K562 (cell line): Measurements from ENCODE around the gene MAB21L2. TPM values are rescaled to one million over a fixed set of nuclear protein-coding genes. Genes with fewer than 3 reads are reported as not detected.

ENCODE experiments used
- ATAC-seq: fragments of 200-7000 bp; cut with Tn5 transposase; 3 replicates; pipeline ENCODE4 v1.9.1; 2020; ENCODE audit warnings: moderate library complexity
- BruUV-seq: library from RNA; stranded (reverse); fragments of 400-500 nt; replicated peaks from 2 replicates; lab custom pipeline; 2021; lab: Mats Ljungman, UMichigan
- CTCF ChIA-PET: fragments of 300-600 bp; formaldehyde crosslinking; extraction: SDS; loops from one replicate; lab custom pipeline; 2021; ENCODE audit warnings: low intra/inter-chr PET ratio; lab: Yijun Ruan, JAX
- POLR2A ChIA-PET: fragments of 300-600, 350-650 bp; sonication (Branson Sonifier 250); formaldehyde crosslinking; extraction: SDS; loops from one replicate; lab custom pipeline; 2021; ENCODE audit warnings: antibody characterized with exemption, inconsistent platforms; lab: Yijun Ruan, JAX
- DNase-seq, 4 experiments: peaks; one replicate each; pipeline versions ENCODE4 v3.0.0 to v3.0.0-alpha.2; 2011 to 2018; ENCODE audit warnings: low spot score in 3 of 4, mixed read lengths in 3 of 4; ENCODE audit errors: extremely low read depth in 1 of 4
- FAIRE-seq: peaks from 2 replicates; lab custom pipeline; 2011; peaks lifted over from hg19 to GRCh38; lab: Jason Lieb, UNC
- H2AFZ ChIP-seq: 2 replicates; pipeline ENCODE4 v1.6.0; 2011; ENCODE audit warnings: low read depth, low read length, control low read depth, inconsistent platforms
- H3K27ac ChIP-seq: fragments of 200-600 bp; 3 replicates; pipeline ENCODE4 v1.8.0; 2011; ENCODE audit warnings: low read depth, mild to moderate bottlenecking, control low read depth, inconsistent platforms, low read length, moderate library complexity, mixed read lengths; ENCODE audit errors: extremely low read depth
- H3K27me3 ChIP-seq, 2 experiments: fragments of 300-600 bp in 1 of 2; 2 replicates in 1 of 2; 3 replicates in 1 of 2; pipeline versions ENCODE4 v1.6.0 to v1.8.0; 2011; ENCODE audit warnings: inconsistent platforms in 2 of 2, low read length in 2 of 2, mild to moderate bottlenecking in 1 of 2, mixed read lengths in 1 of 2, moderate library complexity in 1 of 2; ENCODE audit not compliant: control insufficient read depth in 2 of 2, insufficient read depth in 2 of 2
- H3K36me3 ChIP-seq: fragments of 300-600 bp; 3 replicates; pipeline ENCODE4 v1.8.0; 2011; ENCODE audit warnings: mild to moderate bottlenecking, low read length, inconsistent platforms; ENCODE audit not compliant: control insufficient read depth, insufficient read depth
- H3K4me1 ChIP-seq, 2 experiments: fragments of 200-600 bp in 1 of 2; replicated peaks in 1 of 2; 2 replicates in 1 of 2; 3 replicates in 1 of 2; pipeline versions ENCODE4 v1.5.1 to v1.8.0; 2011; ENCODE audit warnings: inconsistent platforms in 2 of 2, low read length in 2 of 2, mild to moderate bottlenecking in 1 of 2, mixed read lengths in 1 of 2, moderate library complexity in 1 of 2; ENCODE audit not compliant: control insufficient read depth in 2 of 2, insufficient read depth in 2 of 2
- H3K4me2 ChIP-seq: 2 replicates; pipeline ENCODE4 v1.6.1; 2011; ENCODE audit warnings: low read length, control low read depth, inconsistent platforms, mixed read lengths; ENCODE audit not compliant: insufficient read depth
- H3K4me3 ChIP-seq: fragments of 200-600 bp; sonication (generic), shearing (Covaris generic); 2 replicates; pipeline ENCODE4 v1.5.1; 2016; ENCODE audit warnings: control low read depth, inconsistent platforms
- H3K79me2 ChIP-seq: fragments of 200-600 bp; 3 replicates; pipeline ENCODE4 v1.8.0; 2011; ENCODE audit warnings: low read length, inconsistent platforms; ENCODE audit not compliant: control insufficient read depth, insufficient read depth
- H3K9ac ChIP-seq, 2 experiments: 2 replicates each; pipeline versions ENCODE4 v1.6.0 to v1.6.1; 2011; ENCODE audit warnings: low read depth in 2 of 2, low read length in 2 of 2, control low read depth in 1 of 2, inconsistent platforms in 1 of 2, mild to moderate bottlenecking in 1 of 2, mixed read lengths in 1 of 2; ENCODE audit not compliant: insufficient read depth in 1 of 2
- H3K9me1 ChIP-seq: one replicate; pipeline ENCODE4 v1.6.0; 2011; ENCODE audit warnings: inconsistent platforms, mild to moderate bottlenecking, low read length, moderate library complexity; ENCODE audit not compliant: control insufficient read depth, insufficient read depth
- H3K9me3 ChIP-seq: replicated peaks from 2 replicates; pipeline ENCODE4 v1.5.1; 2011; ENCODE audit warnings: low read depth, low read length, inconsistent platforms; ENCODE audit not compliant: control insufficient read depth, insufficient read depth
- H4K20me1 ChIP-seq: replicated peaks from 2 replicates; pipeline ENCODE4 v1.6.1; 2011; ENCODE audit warnings: low read length, inconsistent platforms, mixed read lengths; ENCODE audit not compliant: control insufficient read depth, insufficient read depth
- CCNT2 ChIP-seq: IDR thresholded peaks from 2 replicates; pipeline ENCODE4 v1.6.1; 2011; ENCODE audit warnings: borderline replicate concordance, low read depth, mild to moderate bottlenecking, moderate library complexity, mixed read lengths, low read length; ENCODE audit not compliant: insufficient read length; ENCODE audit errors: extremely low read depth
- DDX20 ChIP-seq: fragments of 450-650 bp; IDR thresholded peaks from 2 replicates; pipeline ENCODE4 v1.6.1; 2016; ENCODE audit warnings: missing genetic modification characterization, low read depth, mild to moderate bottlenecking, missing compliant biosample characterization, moderate library complexity
- FIP1L1 ChIP-seq: fragments of 200-400 bp; formaldehyde crosslinking; IDR thresholded peaks from 2 replicates; pipeline ENCODE4 v1.6.1; 2018; ENCODE audit warnings: mild to moderate bottlenecking, low read depth, low read length; ENCODE audit not compliant: poor library complexity, severe bottlenecking
- HEY1 ChIP-seq: fragments of 250-450 bp; sonication (Bioruptor Pico); IDR thresholded peaks from 2 replicates; pipeline ENCODE4 v1.5.0; 2020; ENCODE audit warnings: mild to moderate bottlenecking, moderate library complexity, borderline replicate concordance
- HMBOX1 ChIP-seq: sonication (generic); IDR thresholded peaks from 2 replicates; pipeline ENCODE4 v1.6.1; 2016
- HNRNPUL1 ChIP-seq: fragments of 200-400 bp; formaldehyde crosslinking; IDR thresholded peaks from 2 replicates; pipeline ENCODE4 v1.6.1; 2017; ENCODE audit warnings: low read length
- KDM2B ChIP-seq: fragments of 250-450 bp; sonication (Bioruptor Pico); IDR thresholded peaks from 2 replicates; pipeline ENCODE4 v1.8.0; 2021; ENCODE audit warnings: mild to moderate bottlenecking, moderate library complexity
- KDM4B ChIP-seq, 2 experiments: fragments of 450-650 bp in 1 of 2; sonication (generic) in 1 of 2; IDR thresholded peaks; 2 replicates each; pipeline ENCODE4 v1.6.1; 2016 to 2017; ENCODE audit warnings: borderline replicate concordance in 2 of 2, antibody characterized with exemption in 1 of 2, low read depth in 1 of 2, mild to moderate bottlenecking in 1 of 2
- POLR3G ChIP-seq: IDR thresholded peaks from 2 replicates; pipeline ENCODE4 v1.6.1; 2011; ENCODE audit not compliant: insufficient read length, insufficient replicate concordance; ENCODE audit errors: extremely low read depth
- PRPF4 ChIP-seq: fragments of 200-400 bp; formaldehyde crosslinking; IDR thresholded peaks from one replicate; pipeline ENCODE4 v1.6.1; 2017; ENCODE audit warnings: low read length, low read depth, mild to moderate bottlenecking; ENCODE audit not compliant: insufficient read depth, poor library complexity, severe bottlenecking
- SMARCC2 ChIP-seq: fragments of 450-650 bp; IDR thresholded peaks from 2 replicates; pipeline ENCODE4 v1.6.1; 2017; ENCODE audit warnings: antibody characterized with exemption, moderate library complexity, mild to moderate bottlenecking, low read depth
- SMC3 ChIP-seq: conservative IDR thresholded peaks from 2 replicates; pipeline ENCODE4 v1.6.1; 2011; ENCODE audit warnings: low read depth, low read length, improper control_type of control experiment; ENCODE audit not compliant: insufficient read depth
- TARDBP ChIP-seq: fragments of 450-650 bp; IDR thresholded peaks from 2 replicates; pipeline ENCODE4 v1.6.1; 2016
- THRA ChIP-seq: fragments of 450-650 bp; IDR thresholded peaks from 2 replicates; pipeline ENCODE4 v1.6.1; 2017; ENCODE audit warnings: mild to moderate bottlenecking, moderate library complexity
- USF2 ChIP-seq: sonication (generic); formaldehyde crosslinking; IDR thresholded peaks from 2 replicates; pipeline ENCODE4 v1.5.0; 2020; ENCODE audit warnings: missing genetic modification reagents
- ZFP30 ChIP-seq: fragments of 250-450 bp; sonication (Bioruptor Pico); IDR thresholded peaks from 2 replicates; pipeline ENCODE4 v1.8.0; 2022; ENCODE audit warnings: moderate library complexity, mild to moderate bottlenecking, inconsistent platforms, borderline replicate concordance
- ZNF23 ChIP-seq: fragments of 250-450 bp; sonication (Bioruptor Pico); IDR thresholded peaks from 2 replicates; pipeline ENCODE4 v1.4.0; 2020; ENCODE audit warnings: mild to moderate bottlenecking
- WGBS: fragments of 100-300 bp; shearing (Covaris generic); methylation state at CpG from one replicate; pipeline ENCODE4 v1.1.6; 2016; ENCODE audit warnings: low coverage, mixed read lengths; ENCODE audit not compliant: insufficient coverage; ENCODE audit errors: missing lambda C conversion rate; 5-methylcytosine and 5-hydroxymethylcytosine counted together
- in situ Hi-C: fragments of 300-500 bp; cut with MboI; formaldehyde crosslinking; loops from 4 replicates; pipeline ENCODE4 v1.15.0; 2018; ENCODE audit warnings: inconsistent platforms, mixed read lengths
- intact Hi-C: fragments of 100-400 bp; cut with micrococcal nuclease; formaldehyde crosslinking; loops from 2 replicates; pipeline ENCODE4 v1.14.2; 2022
- polyA plus RNA-seq, 8 experiments: library from polyadenylated mRNA; depleted of rRNA in 4 of 8; stranded (reverse) in 5 of 8; unstranded in 3 of 8; fragments of >200 nt; fragmentation: Nextera tagmentation in 2 of 8; fragmentation: Illumina TruSeq in 1 of 8; extraction: Ambion mirVana in 2 of 8; extraction: Trizol in 1 of 8; gene quantifications; 2 replicates each; pipeline versions ENCODE4 v1.2.1 to v1.2.3, GENCODE V29; 2011 to 2014; ENCODE audit warnings: inconsistent platforms in 1 of 8, missing spikeins in 1 of 8
- total RNA-seq, 7 experiments: library from RNA; depleted of rRNA in 6 of 7; stranded (reverse); fragments of >200 nt in 6 of 7; fragmentation: Illumina TruSeq in 2 of 7; extraction: Trizol in 2 of 7; gene quantifications; 2 replicates each; pipeline versions ENCODE4 v1.2.1 to v1.2.3, GENCODE V29; 2011 to 2021; ENCODE audit warnings: low replicate concordance in 1 of 7
- TF ChIP-seq, protein P1 (sequence below): IDR thresholded peaks from 3 replicates; pipeline ENCODE4 v1.6.1; 2011; ENCODE audit warnings: borderline replicate concordance, mild to moderate bottlenecking; ENCODE audit not compliant: insufficient read length, insufficient read depth

The MAB21L2 gene
- total and polyA plus RNA-seq, 9 of the 15 experiments (the other 6 are each of a cell fraction or from before 2014, with no cell fraction given): not detected

GRCh38 chr4:150598909-150599308 is 17.0 kb downstream of the MAB21L2 start (continued):
- TF ChIP-seq USF2 (CRISPR knock-in tag) (no peak), SMARCC2 (no peak), CCNT2 (no peak), ZFP30 (CRISPR knock-in tag) (no peak), HEY1 (CRISPR knock-in tag) (no peak)
- TF ChIP-seq, all 486 proteins: peak for 0

DNA sequence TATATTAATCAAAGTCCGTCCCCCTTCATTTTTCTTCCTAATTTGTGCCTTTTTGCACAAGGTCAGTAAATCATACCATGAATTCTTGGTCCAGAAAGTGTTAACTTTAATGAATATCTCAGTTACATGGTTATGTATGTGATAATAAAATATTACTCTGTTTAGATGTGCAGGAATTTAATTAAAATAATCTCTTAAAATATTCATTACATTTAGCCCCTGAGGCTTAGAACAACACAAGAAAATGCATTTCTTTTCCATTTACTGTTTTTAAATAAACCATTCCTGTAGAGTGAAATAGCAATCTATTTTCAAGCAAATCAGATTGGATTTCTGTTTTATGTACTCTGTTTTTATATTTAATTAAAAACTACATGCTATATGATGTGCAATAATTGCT is 17.6 kb downstream of the MAB21L2 start:
- Histone ChIP-seq H4K20me1 (no peaks in the 10 kb centered on the region), H2AFZ (no peak overlapping the region), H3K27me3 (no peaks in the 10 kb centered on the region), H3K36me3 (peaks cover 11% of the 10 kb centered on the region; the same call in 2 of the 3 replicates), H3K4me3 (no peak overlapping the region), H3K27ac (no peak overlapping the region), H3K9me3 (no peaks in the 10 kb centered on the region), H3K4me2 (no peak overlapping the region), H3K79me2 (no peaks in the 10 kb centered on the region), H3K9me1 (no peaks in the 10 kb centered on the region), H3K9ac (no peak overlapping the region), H3K4me1 (no peaks in the 10 kb centered on the region)
- ATAC-seq (no peak), FAIRE-seq (no peak), DNase-seq (no peak)
- TF ChIP-seq POLR3G (no peak), HMBOX1 (no peak), THRA (no peak), KDM4B (IDR thresholded peaks at IDR 0.05; ENCODE audit: borderline replicate concordance in 2 of 2, low read depth in 1 of 2) (no peak), ZNF23 (CRISPR knock-in tag) (no peak), TARDBP (no peak), PRPF4 (no peak), SMC3 (no peak), FIP1L1 (no peak), KDM2B (no peak), DDX20 (tag) (no peak), HNRNPUL1 (no peak)
- TF ChIP-seq, protein P1, sequence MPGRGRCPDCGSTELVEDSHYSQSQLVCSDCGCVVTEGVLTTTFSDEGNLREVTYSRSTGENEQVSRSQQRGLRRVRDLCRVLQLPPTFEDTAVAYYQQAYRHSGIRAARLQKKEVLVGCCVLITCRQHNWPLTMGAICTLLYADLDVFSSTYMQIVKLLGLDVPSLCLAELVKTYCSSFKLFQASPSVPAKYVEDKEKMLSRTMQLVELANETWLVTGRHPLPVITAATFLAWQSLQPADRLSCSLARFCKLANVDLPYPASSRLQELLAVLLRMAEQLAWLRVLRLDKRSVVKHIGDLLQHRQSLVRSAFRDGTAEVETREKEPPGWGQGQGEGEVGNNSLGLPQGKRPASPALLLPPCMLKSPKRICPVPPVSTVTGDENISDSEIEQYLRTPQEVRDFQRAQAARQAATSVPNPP: no peak
- intact Hi-C loops (no loop called here), in situ Hi-C loops (no loop called here)
- CTCF ChIA-PET: no interaction called here
- POLR2A ChIA-PET: no interaction called here
- 91% methylated on average over 1 of the region's 1 CpG for WGBS
- BruUV-seq: no TSS peak
